HG02571 (cell line): ENCODE data around the gene SHMT1.
"Not testable (repeated sequence)": the region's sequence is repeated elsewhere in the genome, so short reads cannot be mapped to it uniquely, and the experiment has no call there.

Experiments used
- ATAC-seq: cut with Tn5 transposase; IDR thresholded peaks from one replicate; pipeline ENCODE4 v1.9.1; 2021; ENCODE audit warnings: mild to moderate bottlenecking, moderate library complexity; ENCODE audit not compliant: unreplicated experiment

SHMT1 gene

DNA sequence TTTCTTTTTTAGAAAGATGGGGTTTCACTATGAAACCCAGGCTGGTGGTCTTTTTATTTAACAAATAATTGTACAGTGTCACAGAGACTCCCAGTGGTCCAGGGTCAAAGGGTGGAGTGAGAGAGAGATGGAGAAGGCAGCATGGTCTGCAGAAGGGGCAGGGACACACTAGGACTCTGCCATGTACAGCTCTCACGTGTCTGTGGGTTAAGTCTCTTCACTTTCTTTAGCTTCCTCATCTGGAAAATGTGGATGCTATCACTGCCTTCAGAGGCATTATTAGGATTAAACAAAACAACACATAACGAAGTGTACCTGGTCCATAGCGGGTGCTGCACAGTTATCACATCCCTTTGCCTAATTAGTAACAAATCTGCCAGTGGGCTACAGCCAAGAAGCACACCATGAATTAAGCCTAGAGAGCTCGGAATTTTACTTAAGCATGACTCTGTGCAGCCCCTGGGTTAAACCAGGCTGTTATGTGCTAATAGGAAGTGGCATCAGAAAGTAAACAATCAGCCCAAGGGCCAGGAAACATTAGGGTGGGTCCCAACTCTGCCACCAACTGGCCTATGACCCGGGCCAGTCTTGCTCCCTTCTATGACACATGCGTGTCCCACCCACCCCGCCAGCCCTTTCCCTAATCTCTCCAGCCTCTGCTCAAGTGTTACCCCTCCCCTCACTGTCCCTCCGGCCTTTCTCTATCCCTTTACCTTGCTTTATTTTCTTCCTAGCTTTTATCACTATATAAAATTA is 62.4 kb downstream of the SHMT1 start:
- no peak for ATAC-seq

DNA sequence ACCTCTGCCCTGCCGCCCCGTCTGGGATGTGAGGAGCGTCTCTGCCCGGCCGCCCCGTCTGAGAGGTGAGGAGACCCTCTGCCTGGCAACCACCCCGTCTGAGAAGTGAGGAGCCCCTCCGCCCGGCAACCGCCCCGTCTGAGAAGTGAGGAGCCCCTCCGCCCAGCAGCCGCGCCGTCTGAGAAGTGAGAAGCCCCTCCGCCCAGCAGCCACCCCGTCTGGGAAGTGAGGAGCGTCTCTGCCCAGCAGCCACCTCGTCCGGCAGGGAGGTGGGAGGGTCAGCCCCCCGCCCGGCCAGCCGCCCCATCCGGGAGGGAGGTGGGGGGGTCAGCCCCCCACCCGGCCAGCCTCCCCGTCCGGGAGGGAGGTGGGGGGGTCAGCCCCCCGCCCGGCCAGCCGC is 65.3 kb downstream of the SHMT1 start:
- not testable (repeated sequence) for ATAC-seq

DNA sequence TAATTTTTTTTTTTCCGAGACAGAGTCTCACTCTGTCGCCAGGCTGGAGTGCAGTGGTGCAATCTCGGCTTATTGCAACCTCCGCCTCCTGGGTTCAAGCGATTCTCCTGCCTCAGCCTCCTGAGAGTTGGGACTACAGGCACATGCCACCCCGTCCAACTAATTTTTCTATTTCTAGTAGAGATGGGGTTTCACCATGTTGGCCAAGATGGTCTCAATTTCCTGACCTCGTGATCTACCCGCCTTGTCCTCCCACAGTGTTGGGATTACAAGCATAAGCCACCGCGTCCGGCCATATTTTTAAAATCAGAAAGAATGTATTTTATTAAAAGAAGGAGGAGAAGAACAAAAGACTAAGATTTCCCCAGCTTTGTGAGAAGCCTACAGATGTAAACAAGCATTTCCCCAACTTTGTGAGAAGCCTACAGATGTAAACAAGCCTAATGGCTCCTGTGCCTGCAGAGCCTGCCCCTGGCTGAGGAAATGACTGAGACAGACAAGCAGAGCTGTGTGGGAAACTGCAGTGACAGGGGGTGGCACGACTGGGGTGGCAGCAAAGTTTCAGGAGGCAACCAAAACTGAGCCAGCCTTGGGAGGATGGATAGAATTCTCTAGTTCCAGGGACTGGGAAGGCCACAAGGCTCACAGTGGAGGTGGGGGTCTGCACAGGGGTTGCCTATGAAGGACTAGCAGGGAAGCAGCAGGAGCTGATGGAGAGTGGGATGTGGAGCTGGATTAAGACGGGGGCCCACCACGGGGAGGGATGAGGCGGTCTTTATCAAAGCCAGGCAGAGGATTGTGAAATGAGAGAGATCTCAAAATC is 71.4 kb downstream of the SHMT1 start:
- ATAC-seq: no peak

DNA sequence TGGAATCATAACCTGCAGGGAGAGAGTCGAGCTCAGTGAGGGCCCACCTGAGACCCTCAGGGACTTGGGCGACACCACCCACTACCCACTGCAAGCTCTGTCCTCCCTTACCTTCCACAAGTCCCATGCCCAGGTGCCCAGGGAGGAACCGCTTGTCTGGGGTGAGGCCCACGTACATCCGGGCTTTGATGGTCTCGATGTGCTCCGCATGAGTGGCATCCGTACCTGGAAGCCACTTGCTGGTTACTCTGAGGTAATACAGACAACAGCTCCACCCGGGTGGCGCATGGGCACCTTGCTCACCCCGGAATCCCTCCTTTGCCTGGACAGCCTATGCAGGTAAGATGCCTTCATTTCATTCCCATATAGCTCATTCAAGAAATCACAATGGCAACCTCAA is 78.1 kb downstream of the SHMT1 start:
- no peak for ATAC-seq

DNA sequence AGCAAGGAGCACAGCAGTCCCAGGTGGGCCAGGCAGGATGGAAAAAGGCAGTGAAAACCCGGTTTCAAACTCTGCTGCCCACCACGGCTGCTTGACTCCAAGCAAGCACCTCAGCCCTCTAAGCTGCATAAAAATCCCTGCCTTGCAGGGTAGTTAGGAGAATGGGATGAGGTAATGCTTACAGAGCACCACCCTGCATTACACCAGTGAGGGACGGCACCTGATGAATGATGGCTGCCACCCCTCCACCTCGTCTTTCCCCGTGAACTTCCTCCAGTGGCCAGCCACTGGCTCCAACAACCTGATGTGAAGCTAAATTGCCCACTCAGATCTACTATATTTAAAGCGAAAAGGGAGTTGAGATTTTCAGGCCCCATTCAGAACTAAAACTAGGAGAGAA is 81.6 kb downstream of the SHMT1 start:
- no peak for ATAC-seq

DNA sequence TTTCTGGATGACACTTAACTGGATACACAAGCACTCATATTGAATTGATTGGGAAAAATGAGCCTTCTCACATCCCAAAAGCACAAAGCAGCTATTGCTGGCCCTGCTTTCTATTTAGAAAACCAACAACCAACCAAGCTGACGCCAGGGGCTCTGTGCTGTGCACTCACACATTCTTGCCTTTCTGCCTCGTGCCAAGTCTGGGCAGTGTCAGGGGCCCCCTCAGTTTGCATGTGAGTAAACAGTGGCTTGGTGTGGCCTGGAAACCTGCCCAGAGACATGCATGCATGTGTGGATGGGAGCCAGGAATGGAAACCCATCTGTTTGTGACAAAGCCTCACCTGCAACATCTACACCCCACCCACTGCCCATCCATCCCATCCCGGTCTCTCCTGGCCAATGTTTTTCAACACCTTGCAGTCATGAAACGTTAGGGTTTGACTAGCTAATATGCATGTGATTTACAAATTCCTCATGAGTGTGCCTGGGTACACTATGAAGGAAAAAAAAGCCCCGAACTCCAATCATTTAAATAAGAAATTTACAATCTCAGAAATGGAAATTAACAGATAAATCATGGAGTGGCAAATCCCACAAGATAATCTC is 82.5 kb downstream of the SHMT1 start:
- no peak for ATAC-seq

DNA sequence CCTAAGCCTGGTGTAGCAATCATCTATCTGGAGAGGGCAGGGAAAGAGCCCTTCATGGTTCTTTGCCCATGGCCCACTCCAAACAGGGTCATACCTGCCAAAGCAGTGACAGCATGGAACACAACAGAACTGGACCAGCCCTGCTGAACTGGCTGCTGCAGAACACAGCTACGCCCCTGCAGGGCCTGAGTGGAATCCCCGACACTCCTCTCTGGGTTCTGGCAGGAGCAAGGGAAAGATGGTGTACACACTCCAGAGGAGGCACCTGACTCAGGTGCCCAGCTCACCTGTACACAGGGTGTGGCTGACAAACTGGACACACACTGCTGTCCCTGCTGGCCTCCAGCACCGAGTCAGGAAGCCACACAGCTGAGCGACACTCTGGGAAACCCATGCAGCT is 83.1 kb downstream of the SHMT1 start:
- no peak for ATAC-seq

DNA sequence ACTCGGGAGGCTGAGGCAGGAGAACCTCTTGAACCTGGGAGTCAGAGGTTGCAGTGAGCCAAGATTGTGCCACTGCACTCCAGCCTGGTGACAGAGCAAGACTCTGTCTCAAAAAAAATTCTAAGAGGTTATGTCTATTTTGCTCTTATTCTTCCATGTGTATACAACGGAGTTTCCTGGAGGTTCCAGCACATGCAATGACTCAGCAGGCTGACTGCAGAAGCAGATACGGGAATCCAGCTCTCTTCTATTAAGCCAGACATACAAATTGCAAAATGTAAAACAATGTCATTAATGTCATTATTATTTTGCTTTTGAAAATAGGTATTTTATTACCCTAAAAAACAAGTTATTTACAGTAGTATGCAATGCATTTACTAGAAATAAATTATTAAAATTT is 84.5 kb downstream of the SHMT1 start:
- ATAC-seq: no peak
